ENCODE results near the gene IL23A.

IL23A gene

GRCh38 chr12:56358836-56359532 lies 20.3 kb downstream of the IL23A start:
- peak; percentile 57 for DNase-seq (ENCODE audit: low read depth)
- peak overlapping the region; percentile 71 for H3K4me3 ChIP-seq (ENCODE audit: low read depth, low read length)

GRCh38 chr12:56359851-56360767 lies 21.4 kb downstream of the IL23A start, which contains the start of gene STAT2:
Gene STAT2, minus strand, starts transcription at chr12:56360107. Its CDS starts 3,536 bp downstream, at chr12:56356571.
- peak; percentile 100 for DNase-seq (ENCODE audit: low read depth)
- peak within 1 kb of the TSS; percentile 71 for H3K4me3 ChIP-seq (ENCODE audit: low read depth, low read length)

- no peak for DNase-seq (ENCODE audit: low read depth)
- no peak overlapping the region for H3K4me3 ChIP-seq (ENCODE audit: low read depth, low read length)
These were observed 22.9 kb downstream of the IL23A start for GRCh38 chr12:56361487-56362129.

DNA sequence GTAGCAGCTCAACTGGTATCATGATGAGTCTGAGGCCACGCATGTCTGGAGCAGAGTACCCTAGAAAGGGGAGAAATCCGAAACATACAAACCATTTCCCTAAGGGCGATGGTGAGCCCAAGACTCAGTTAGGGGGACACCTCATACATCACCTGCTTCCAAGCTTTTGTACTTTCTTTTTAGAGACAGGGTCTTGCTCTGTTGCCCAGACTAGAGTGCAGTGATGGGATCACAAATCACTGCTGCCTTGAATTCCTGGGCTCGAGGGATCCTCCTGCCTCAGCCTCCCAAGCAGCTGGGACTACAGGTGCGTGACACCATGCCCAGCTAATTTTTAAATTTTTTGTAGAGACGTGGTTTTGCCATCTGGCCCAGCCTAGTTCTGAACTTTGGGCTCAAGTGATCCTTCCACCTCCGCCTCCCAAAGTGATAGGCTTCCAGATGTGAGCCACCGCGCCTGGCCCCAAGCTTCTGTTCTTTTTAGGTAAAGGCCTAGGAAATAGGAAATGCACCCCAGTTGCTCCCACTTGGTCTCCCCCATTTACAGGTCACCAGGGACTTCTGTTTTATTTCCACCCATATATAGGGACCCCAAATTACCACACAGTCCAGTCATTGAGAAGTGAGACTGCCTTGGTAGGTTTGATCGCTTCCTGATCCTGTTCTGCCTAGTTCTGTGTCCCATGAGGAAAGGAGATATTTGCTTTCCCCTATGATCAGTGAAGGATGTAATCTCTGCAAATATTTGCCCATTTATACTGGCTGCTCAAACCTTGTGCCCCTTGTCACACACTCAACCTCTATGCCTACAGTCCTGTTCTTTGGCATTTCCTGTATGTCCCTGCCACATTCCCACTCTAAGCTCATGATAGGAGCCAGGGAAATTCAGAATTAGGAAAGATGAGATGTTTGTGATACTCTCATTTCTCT lies 23.7 kb downstream of the IL23A start, which contains the start of gene APOF:
Gene APOF, minus strand, starts transcription at position 728 of the 930 bp plus-strand sequence. Its CDS starts 112 bp downstream, at position 616.
- no peak within 1 kb of the TSS for H3K4me3 ChIP-seq (ENCODE audit: low read depth, low read length)
- DNase-seq (ENCODE audit: low read depth), result no peak

DNA sequence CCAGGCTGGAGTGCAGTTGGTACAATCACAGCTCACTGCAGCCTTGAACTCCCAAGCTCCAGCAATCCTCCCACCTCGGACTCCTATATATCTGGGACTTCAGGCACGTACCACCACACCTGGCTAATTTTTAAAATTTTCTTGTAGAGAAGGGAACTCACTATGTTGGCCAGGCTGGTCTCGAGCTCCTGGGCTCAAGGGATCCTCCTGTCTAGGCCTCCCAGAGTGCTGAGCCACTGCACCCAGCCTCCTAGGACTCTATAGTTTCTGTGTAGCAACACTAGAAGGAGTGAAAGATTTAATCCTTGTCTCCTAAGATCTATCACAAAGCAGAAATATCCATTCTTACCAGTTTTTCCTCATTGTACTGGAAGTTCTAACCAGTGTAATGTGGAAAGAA lies 28.3 kb downstream of the IL23A start:
- DNase-seq (ENCODE audit: low read depth), result no peak

DNA sequence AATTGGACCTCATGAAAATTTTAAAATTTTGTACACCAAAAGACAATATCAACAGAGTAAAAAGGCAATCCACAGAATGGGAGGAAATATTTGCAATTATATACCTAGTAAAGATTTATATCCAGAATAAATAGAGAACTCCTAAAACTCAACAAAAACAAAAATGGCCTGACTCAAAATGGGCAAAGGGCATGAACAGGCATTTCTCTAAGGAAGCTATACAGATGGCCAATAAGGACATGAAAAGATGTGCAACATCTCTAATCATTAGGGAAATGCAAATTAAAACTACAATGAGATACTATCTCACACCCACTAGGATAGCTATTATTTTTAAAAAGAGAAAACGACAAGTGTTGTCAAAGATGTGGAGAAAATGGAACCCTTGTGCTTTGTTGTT lies 34.8 kb downstream of the IL23A start:
- no peak for DNase-seq (ENCODE audit: low read depth)
- no peak overlapping the region for H3K4me3 ChIP-seq (ENCODE audit: low read depth, low read length)

More for the DNA sequence above, 28.3 kb downstream of the IL23A start:
- H3K4me3 ChIP-seq (ENCODE audit: low read depth, low read length), result no peak overlapping the region

DNA sequence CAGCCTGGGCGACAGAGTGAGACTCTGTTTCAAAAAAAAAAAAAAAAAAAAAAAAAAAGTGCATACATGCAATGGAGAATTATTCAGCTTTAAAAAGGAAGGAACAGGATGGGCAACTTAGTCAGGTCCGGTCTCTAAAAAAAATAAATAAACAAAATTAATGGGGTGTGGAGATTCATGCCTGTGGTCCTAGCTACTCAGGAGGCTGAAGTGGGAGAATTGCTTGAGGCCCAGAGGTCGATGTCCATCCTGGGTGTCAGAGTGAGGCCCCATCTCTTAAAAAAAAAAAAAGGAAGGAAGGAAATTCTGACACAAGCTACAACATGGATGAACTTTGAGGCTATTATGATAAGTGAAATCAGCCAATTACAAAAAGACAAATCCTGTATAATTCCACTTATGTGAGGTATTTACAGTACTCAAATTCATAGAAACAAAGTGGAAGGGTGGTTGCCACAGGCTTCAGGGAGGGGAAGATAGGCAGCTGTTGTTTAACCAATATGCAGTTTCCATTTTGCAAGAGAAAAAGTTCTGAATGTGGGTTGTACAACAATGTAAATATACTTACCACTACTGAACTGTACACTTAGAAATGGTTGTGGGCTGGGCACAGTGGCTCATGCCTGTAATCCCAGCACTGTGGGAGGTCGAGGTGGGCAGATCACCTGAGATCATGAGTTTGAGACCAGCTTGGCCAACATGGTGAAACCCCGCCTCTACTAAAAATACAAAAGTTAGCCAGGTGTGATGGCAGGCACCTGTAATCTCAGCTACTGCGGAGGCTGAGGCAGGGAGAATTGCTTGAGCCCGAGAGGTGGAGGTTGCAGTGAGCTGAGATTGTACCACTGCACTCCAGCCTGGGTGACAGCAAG lies 36.3 kb downstream of the IL23A start:
- no peak overlapping the region for H3K4me3 ChIP-seq (ENCODE audit: low read depth, low read length)
- no peak for DNase-seq (ENCODE audit: low read depth)

DNA sequence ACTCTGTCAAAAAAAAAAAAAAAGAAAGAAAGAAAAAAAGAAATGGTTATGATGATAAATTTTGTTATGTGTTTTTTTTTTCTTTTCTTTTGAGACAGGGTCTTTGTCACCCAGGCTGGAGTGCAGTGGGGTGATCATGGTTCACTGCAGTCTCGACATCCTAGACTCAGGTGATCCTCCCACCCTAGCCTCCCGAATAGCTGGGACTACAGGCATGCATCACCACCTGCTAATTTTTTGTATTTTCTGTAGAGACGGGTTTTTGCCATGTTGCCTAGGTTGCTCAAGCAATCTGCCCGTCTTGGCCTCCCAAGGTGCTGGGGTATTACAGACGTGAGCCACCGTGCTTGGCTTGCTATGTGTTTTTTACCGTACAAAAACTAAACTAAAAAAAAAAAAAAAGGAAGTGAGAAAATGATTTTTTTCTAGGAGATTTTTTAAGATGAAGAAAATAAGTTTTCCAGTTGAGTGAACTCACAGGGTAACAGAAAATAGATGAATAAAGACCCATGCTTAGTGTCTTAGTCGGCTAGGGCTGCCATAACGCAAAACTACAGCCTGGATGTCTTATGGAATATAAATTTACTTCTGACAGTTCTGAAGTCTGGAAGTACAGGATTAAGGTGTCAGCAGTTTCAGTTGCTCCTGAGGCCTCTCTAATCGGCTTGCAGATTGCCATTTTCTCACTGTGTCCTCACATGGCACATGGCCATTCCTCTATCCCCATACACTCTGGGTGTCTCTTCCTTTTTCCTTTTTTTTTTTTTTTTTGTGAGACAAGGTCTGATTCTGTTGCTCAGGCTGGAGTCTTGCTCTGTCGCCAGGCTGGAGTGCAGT lies 37.1 kb downstream of the IL23A start:
- no peak for DNase-seq (ENCODE audit: low read depth)
- no peak overlapping the region for H3K4me3 ChIP-seq (ENCODE audit: low read depth, low read length)

GRCh38 chr12:56377310-56377988 lies 38.8 kb downstream of the IL23A start:
- H3K4me3 ChIP-seq (ENCODE audit: low read depth, low read length), result no peak overlapping the region
- no peak for DNase-seq (ENCODE audit: low read depth)

DNA sequence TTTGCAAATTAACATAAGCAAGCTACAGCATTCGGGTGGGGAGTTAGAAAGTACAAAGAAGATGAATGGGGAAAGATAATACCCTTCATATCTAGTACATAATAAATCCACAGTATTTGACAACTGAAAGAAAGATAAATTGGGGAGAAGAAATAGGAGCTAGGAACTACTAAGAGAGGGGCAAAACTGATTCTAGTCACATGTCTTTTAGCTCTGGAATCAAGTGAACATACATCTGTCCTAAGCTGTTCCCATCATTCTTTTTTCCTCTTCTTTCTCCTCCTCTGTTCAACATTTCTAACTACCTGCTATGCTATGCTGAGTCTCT lies 39.3 kb downstream of the IL23A start:
- H3K4me3 ChIP-seq (ENCODE audit: low read depth, low read length), result no peak overlapping the region
- no peak for DNase-seq (ENCODE audit: low read depth)

- no peak overlapping the region for H3K4me3 ChIP-seq (ENCODE audit: low read depth, low read length)
- DNase-seq (ENCODE audit: low read depth), result no peak
These were observed 43.9 kb downstream of the IL23A start for GRCh38 chr12:56382611-56383010.

GRCh38 chr12:56385873-56386272 lies 47.2 kb downstream of the IL23A start:
- DNase-seq (ENCODE audit: low read depth), result no peak

DNA sequence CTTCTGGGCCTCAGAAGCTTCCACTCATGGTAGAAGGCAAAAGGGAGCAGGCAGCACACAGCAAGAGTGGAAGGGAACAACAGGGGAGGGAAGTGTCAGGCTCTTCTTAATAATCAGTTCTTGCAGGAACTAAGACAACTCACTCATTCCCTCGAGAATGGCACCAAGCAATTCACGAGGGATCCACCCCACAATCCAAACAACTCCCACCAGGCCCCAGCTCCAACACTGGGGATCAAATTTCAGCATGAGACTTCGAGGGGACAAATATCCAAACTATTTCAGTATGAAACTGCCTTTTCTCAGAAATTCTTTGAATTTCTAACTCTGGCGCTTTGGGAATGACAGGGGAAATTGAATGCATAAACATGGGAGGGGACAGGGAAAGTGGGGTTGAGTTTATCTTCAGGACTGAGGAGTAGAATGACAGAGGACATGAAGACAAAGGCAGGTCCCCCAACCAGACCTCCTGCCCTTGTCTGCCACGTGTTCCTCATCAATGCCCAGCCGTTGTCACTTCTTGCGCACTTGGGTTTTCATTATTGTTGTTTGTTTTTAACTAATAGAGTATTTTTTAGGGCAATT lies 48.6 kb downstream of the IL23A start:
- DNase-seq (ENCODE audit: low read depth), result no peak
- no peak overlapping the region for H3K4me3 ChIP-seq (ENCODE audit: low read depth, low read length)

More at GRCh38 chr12:56385873-56386272, 47.2 kb downstream of the IL23A start:
- no peak overlapping the region for H3K4me3 ChIP-seq (ENCODE audit: low read depth, low read length)

DNA sequence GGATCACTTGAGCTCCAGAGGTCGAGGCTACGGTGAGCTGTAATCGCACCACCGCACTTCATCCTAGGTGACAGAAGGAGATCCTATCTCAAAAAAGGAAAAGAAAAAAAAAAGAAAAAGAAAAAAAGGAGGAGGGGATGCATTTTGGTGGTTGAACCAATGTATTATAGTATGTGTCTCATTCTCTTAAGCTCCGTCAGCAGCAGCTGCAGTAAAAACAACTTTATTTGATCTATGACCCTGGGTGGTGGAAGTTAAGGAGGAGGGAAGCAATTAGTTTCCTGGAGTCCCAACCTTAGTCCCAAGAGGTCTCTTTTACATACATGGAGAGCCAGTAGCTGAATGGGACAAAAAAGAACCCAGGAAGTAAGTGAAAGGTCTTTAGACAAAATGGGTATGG lies 50.7 kb downstream of the IL23A start:
- H3K4me3 ChIP-seq (ENCODE audit: low read depth, low read length), result no peak overlapping the region

More for the DNA sequence above, 50.7 kb downstream of the IL23A start:
- DNase-seq (ENCODE audit: low read depth), result no peak
